GM12878 (cell line): ENCODE data around the gene AOPEP. TPM values are rescaled to one million over a fixed set of nuclear protein-coding genes. Genes with fewer than 3 reads are reported as not detected.

Experiments used
- ATAC-seq: fragments of 200-7000 bp; cut with Tn5 transposase; 3 replicates; pipeline ENCODE4 v1.9.1; 2020; ENCODE audit warnings: mild to moderate bottlenecking, moderate library complexity
- BruUV-seq: library from RNA; stranded (reverse); fragments of 400-500 nt; replicated peaks from 2 replicates; lab custom pipeline; 2021; lab: Mats Ljungman, UMichigan
- CTCF ChIA-PET: fragments of 300-600 bp; sonication (Branson Sonifier 250); formaldehyde crosslinking; extraction: SDS; loops from one replicate; lab custom pipeline; 2021; ENCODE audit warnings: inconsistent platforms; lab: Yijun Ruan, JAX
- POLR2A ChIA-PET: fragments of 350-600 bp; formaldehyde crosslinking; extraction: SDS; loops from one replicate; lab custom pipeline; 2021; ENCODE audit warnings: inconsistent platforms; lab: Charles Lee
- RAD21 ChIA-PET: fragments of 300-600 bp; sonication (Branson Sonifier 250); formaldehyde crosslinking; loops from one replicate; lab custom pipeline; 2023; ENCODE audit warnings: antibody characterized with exemption; ENCODE audit not compliant: unreplicated experiment; lab: Charles Lee
- SMC1A ChIA-PET: fragments of 300-600 bp; sonication (Branson Sonifier 250); formaldehyde crosslinking; loops from one replicate; lab custom pipeline; 2023; ENCODE audit not compliant: unreplicated experiment, uncharacterized antibody; lab: Charles Lee
- DNase-seq: peaks from one replicate; pipeline ENCODE4 v3.0.0-alpha.2; 2011; ENCODE audit warnings: low read depth, low spot score
- FAIRE-seq: peaks from 3 replicates; lab custom pipeline; 2011; peaks lifted over from hg19 to GRCh38; lab: Jason Lieb, UNC
- H2AFZ ChIP-seq: 2 replicates; pipeline ENCODE4 v1.6.0; 2011; ENCODE audit warnings: low read depth, low read length, control low read depth; ENCODE audit not compliant: control insufficient read depth
- H3K27ac ChIP-seq: 2 replicates; pipeline ENCODE4 v1.5.1; 2011; ENCODE audit warnings: control low read depth; ENCODE audit not compliant: control insufficient read depth, insufficient read depth
- H3K27me3 ChIP-seq, 2 experiments: replicated peaks in 1 of 2; 2 replicates each; pipeline versions ENCODE4 v1.6.0 to v1.6.1; 2011; ENCODE audit warnings: low read length in 1 of 2; ENCODE audit not compliant: control insufficient read depth in 2 of 2, insufficient read depth in 2 of 2
- H3K36me3 ChIP-seq, 2 experiments: 2 replicates each; pipeline ENCODE4 v1.5.1; 2011; ENCODE audit warnings: low read length in 1 of 2; ENCODE audit not compliant: control insufficient read depth in 2 of 2, insufficient read depth in 2 of 2
- H3K4me1 ChIP-seq: 2 replicates; pipeline ENCODE4 v1.6.1; 2011; ENCODE audit warnings: mild to moderate bottlenecking, low read length, moderate library complexity, mixed read lengths; ENCODE audit not compliant: control insufficient read depth, insufficient read depth
- H3K4me2 ChIP-seq: 2 replicates; pipeline ENCODE4 v1.6.0; 2011; ENCODE audit warnings: control low read depth; ENCODE audit not compliant: control insufficient read depth, insufficient read depth
- H3K4me3 ChIP-seq: fragments of 200-600 bp; sonication (generic); 2 replicates; pipeline ENCODE4 v1.5.1; 2016
- H3K79me2 ChIP-seq: 2 replicates; pipeline ENCODE4 v1.6.0; 2011; ENCODE audit warnings: low read length; ENCODE audit not compliant: control insufficient read depth, insufficient read depth
- H3K9ac ChIP-seq: 2 replicates; pipeline ENCODE4 v1.8.0; 2011; ENCODE audit warnings: low read length, control low read depth, mixed read lengths; ENCODE audit not compliant: control insufficient read depth, insufficient read depth
- H3K9me3 ChIP-seq: replicated peaks from 3 replicates; pipeline ENCODE4 v1.5.1; 2011; ENCODE audit warnings: mild to moderate bottlenecking, low read length; ENCODE audit not compliant: control insufficient read depth, insufficient read depth
- H4K20me1 ChIP-seq: 2 replicates; pipeline ENCODE4 v1.6.0; 2011; ENCODE audit not compliant: control insufficient read depth, insufficient read depth
- EED ChIP-seq: sonication (generic); IDR thresholded peaks from 2 replicates; pipeline ENCODE4 v1.6.1; 2016; ENCODE audit warnings: antibody characterized with exemption, low read depth
- FOS ChIP-seq: IDR thresholded peaks from 3 replicates; pipeline ENCODE4 v1.6.1; 2011; ENCODE audit warnings: borderline replicate concordance; ENCODE audit not compliant: insufficient read length; ENCODE audit errors: extremely low read depth
- HDAC6 ChIP-seq: fragments of 200-600 bp; sonication (generic); IDR thresholded peaks from one replicate; pipeline ENCODE4 v1.8.0; 2017; ENCODE audit warnings: antibody characterized with exemption; ENCODE audit not compliant: unreplicated experiment
- IKZF1 ChIP-seq: fragments of 450-650 bp; conservative IDR thresholded peaks from 2 replicates; pipeline ENCODE4 v1.6.1; 2017; ENCODE audit warnings: antibody characterized with exemption, mild to moderate bottlenecking
- KAT2A ChIP-seq: conservative IDR thresholded peaks from 2 replicates; pipeline ENCODE4 v1.6.1; 2011; ENCODE audit warnings: low read depth, low read length; ENCODE audit not compliant: control insufficient read depth
- MTA3 ChIP-seq: IDR thresholded peaks from 2 replicates; pipeline ENCODE4 v1.6.1; 2012; ENCODE audit warnings: low read length, inconsistent platforms, borderline replicate concordance
- MYB ChIP-seq: fragments of 150-350 bp; IDR thresholded peaks from 2 replicates; pipeline ENCODE4 v1.6.1; 2014; ENCODE audit warnings: mild to moderate bottlenecking, low read depth, low read length, borderline replicate concordance
- MYC ChIP-seq: IDR thresholded peaks from 2 replicates; pipeline ENCODE4 v1.6.1; 2011; ENCODE audit warnings: mild to moderate bottlenecking, low read length, moderate library complexity, inconsistent platforms; ENCODE audit not compliant: insufficient read depth, insufficient replicate concordance, insufficient read length, severe bottlenecking
- NR2C2 ChIP-seq: IDR thresholded peaks from 2 replicates; pipeline ENCODE4 v1.6.1; 2011; ENCODE audit warnings: borderline replicate concordance, low read depth; ENCODE audit not compliant: control insufficient read depth, insufficient read length
- NR2F1 ChIP-seq: fragments of 450-650 bp; conservative IDR thresholded peaks from 2 replicates; pipeline ENCODE4 v1.6.1; 2017; ENCODE audit warnings: mild to moderate bottlenecking
- RB1 ChIP-seq: fragments of 450-650 bp; formaldehyde crosslinking; IDR thresholded peaks from 2 replicates; pipeline ENCODE4 v1.6.1; 2017; ENCODE audit warnings: mild to moderate bottlenecking, borderline replicate concordance
- RELA ChIP-seq: fragments of 450-650 bp; IDR thresholded peaks from 2 replicates; pipeline ENCODE4 v1.8.0; 2014; ENCODE audit warnings: borderline replicate concordance; ENCODE audit not compliant: partially characterized antibody
- SMAD1 ChIP-seq: fragments of 450-650 bp; IDR thresholded peaks from 2 replicates; pipeline ENCODE4 v1.6.1; 2018; ENCODE audit warnings: mild to moderate bottlenecking, low read depth; ENCODE audit not compliant: partially characterized antibody
- SRF ChIP-seq, 2 experiments: IDR thresholded peaks; 2 replicates each; pipeline ENCODE4 v1.6.1; 2011; ENCODE audit warnings: low read depth in 2 of 2, low read length in 2 of 2, mild to moderate bottlenecking in 1 of 2, moderate library complexity in 1 of 2
- TCF3 ChIP-seq: IDR thresholded peaks from 2 replicates; pipeline ENCODE4 v1.6.1; 2012; ENCODE audit warnings: low read depth, mild to moderate bottlenecking, low read length, borderline replicate concordance; ENCODE audit not compliant: insufficient read depth
- ZBED1 ChIP-seq: IDR thresholded peaks from 2 replicates; pipeline ENCODE4 v1.6.1; 2016; ENCODE audit warnings: borderline replicate concordance
- ZNF217 ChIP-seq: fragments of 450-650 bp; IDR thresholded peaks from 2 replicates; pipeline ENCODE4 v1.6.1; 2017; ENCODE audit warnings: antibody characterized with exemption, mild to moderate bottlenecking
- ZNF24 ChIP-seq: fragments of 450-650 bp; IDR thresholded peaks from 2 replicates; pipeline ENCODE4 v1.6.1; 2017; ENCODE audit warnings: antibody characterized with exemption, mild to moderate bottlenecking
- WGBS: methylation state at CpG from one replicate; pipeline ENCODE4 v1.1.6; 2016; ENCODE audit warnings: low lambda C conversion rate; ENCODE audit not compliant: insufficient replicate concordance, insufficient coverage; ENCODE audit errors: missing lambda C conversion rate; 5-methylcytosine and 5-hydroxymethylcytosine counted together
- in situ Hi-C: fragments of 300-500 bp; cut with MboI; formaldehyde crosslinking; loops from 9 replicates; pipeline ENCODE4 v1.14.3; 2018; ENCODE audit warnings: mixed read lengths
- intact Hi-C: fragments of 100-400 bp; cut with micrococcal nuclease; formaldehyde crosslinking; loops from one replicate; pipeline ENCODE4 v1.14.2; 2022; ENCODE audit not compliant: unreplicated experiment
- polyA plus RNA-seq, 11 experiments: library from polyadenylated mRNA; depleted of rRNA in 4 of 11; unstranded in 6 of 11; stranded (reverse) in 5 of 11; fragments of >200 nt; fragmentation: Nextera tagmentation in 4 of 11; fragmentation: Illumina TruSeq in 1 of 11; extraction: Ambion mirVana in 4 of 11; extraction: Trizol in 1 of 11; gene quantifications; 1 replicate in 1 of 11; 2 replicates in 10 of 11; pipeline versions ENCODE4 v1.2.1 to v1.2.3, GENCODE V29; 2011 to 2016; ENCODE audit warnings: inconsistent platforms in 2 of 11, missing spikeins in 2 of 11, low read depth in 1 of 11
- total RNA-seq, 4 experiments: library from RNA; depleted of rRNA in 3 of 4; stranded (reverse); fragments of >200 nt in 3 of 4; fragmentation: Illumina TruSeq in 1 of 4; extraction: Trizol in 1 of 4; gene quantifications; 2 replicates each; pipeline versions ENCODE4 v1.2.1 to v1.2.3, GENCODE V29; 2013 to 2021
- TF ChIP-seq, protein P1 (sequence below): fragments of 450-650 bp; IDR thresholded peaks from 2 replicates; pipeline ENCODE4 v1.6.1; 2017; ENCODE audit warnings: antibody characterized with exemption, mild to moderate bottlenecking, moderate library complexity

The AOPEP gene
- total and polyA plus RNA-seq, 10 of the 15 experiments (the other 5 are each of a cell fraction or from before 2014, with no cell fraction given), result 2.3 to 16.9 (median 10.1) TPM

DNA sequence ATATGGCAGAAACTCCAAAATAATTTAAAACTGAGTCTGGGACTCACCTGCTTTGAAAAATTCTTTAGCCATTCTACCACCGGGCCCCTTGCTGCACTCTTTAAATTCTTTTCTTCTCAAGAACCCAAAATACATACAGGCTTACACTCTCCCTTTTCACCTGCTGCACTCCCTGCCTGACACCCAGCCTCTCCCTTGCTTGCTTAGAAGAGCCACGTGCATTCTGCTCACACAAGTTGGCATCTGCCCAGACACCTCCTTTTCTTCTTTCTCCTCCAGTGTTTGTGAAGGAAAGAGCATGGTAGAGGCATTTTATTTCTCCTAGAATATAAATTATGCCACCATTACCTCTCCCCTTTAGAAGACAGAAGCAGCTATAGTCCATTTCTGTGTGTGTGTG is 39.0 kb upstream of the AOPEP start:
- Histone ChIP-seq H3K27me3 (no peaks in the 10 kb centered on the region; a peak in 1 of 4 replicates), H3K4me2 (no peak overlapping the region), H3K27ac (no peak overlapping the region), H3K79me2 (no peaks in the 10 kb centered on the region), H3K4me1 (no peaks in the 10 kb centered on the region; the same call in 1 of the 2 replicates), H4K20me1 (no peaks in the 10 kb centered on the region)
- SMC1A ChIA-PET, result interaction anchor here (0.9 kb wide), 1 partner anchor 11 kb away, joined by 3 read pairs; no protein-coding TSS in a partner anchor
- in situ Hi-C loops, result loop anchor here (25.0 kb wide), 1 partner anchor 1525 kb away; no protein-coding TSS in a partner anchor
- DNase-seq (no peak), ATAC-seq (no peak), FAIRE-seq (no peak)
- RAD21 ChIA-PET, result no interaction called here
- CTCF ChIA-PET, result no interaction called here
- no TSS peak for BruUV-seq
- intact Hi-C loops, result loop anchor here (10.0 kb wide), 2 partner anchors 577 to 1527 kb away; no protein-coding TSS in a partner anchor
- TF ChIP-seq SMAD1, result no peak
- no peak for TF ChIP-seq IKZF1
- TF ChIP-seq FOS, result no peak
- TF ChIP-seq NR2F1, result no peak
- no peak for TF ChIP-seq MYB
- TF ChIP-seq NR2C2, result no peak
- TF ChIP-seq HDAC6, result no peak
- no peak for TF ChIP-seq MTA3
- no peak for TF ChIP-seq KAT2A
- TF ChIP-seq ZBED1, result no peak
- no peak for TF ChIP-seq SRF (IDR thresholded peaks at IDR 0.05; ENCODE audit: low read depth in 2 of 2, low read length in 2 of 2)
- no peak for TF ChIP-seq MYC
- no peak for TF ChIP-seq ZNF24
- TF ChIP-seq, protein P1, sequence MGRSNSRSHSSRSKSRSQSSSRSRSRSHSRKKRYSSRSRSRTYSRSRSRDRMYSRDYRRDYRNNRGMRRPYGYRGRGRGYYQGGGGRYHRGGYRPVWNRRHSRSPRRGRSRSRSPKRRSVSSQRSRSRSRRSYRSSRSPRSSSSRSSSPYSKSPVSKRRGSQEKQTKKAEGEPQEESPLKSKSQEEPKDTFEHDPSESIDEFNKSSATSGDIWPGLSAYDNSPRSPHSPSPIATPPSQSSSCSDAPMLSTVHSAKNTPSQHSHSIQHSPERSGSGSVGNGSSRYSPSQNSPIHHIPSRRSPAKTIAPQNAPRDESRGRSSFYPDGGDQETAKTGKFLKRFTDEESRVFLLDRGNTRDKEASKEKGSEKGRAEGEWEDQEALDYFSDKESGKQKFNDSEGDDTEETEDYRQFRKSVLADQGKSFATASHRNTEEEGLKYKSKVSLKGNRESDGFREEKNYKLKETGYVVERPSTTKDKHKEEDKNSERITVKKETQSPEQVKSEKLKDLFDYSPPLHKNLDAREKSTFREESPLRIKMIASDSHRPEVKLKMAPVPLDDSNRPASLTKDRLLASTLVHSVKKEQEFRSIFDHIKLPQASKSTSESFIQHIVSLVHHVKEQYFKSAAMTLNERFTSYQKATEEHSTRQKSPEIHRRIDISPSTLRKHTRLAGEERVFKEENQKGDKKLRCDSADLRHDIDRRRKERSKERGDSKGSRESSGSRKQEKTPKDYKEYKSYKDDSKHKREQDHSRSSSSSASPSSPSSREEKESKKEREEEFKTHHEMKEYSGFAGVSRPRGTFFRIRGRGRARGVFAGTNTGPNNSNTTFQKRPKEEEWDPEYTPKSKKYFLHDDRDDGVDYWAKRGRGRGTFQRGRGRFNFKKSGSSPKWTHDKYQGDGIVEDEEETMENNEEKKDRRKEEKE, result no peak
- no peak for TF ChIP-seq EED
- no peak for TF ChIP-seq TCF3
- TF ChIP-seq RB1, result no peak
- TF ChIP-seq ZNF217, result no peak
- no peak for TF ChIP-seq RELA
- TF ChIP-seq, all 136 proteins: peak for 0
- POLR2A ChIA-PET, result no interaction called here
- no peak overlapping the region for H3K4me3 ChIP-seq
- H3K9ac ChIP-seq, result no peak overlapping the region
- H3K9me3 ChIP-seq, result no peaks in the 10 kb centered on the region
- no peaks in the 10 kb centered on the region for H3K36me3 ChIP-seq
- WGBS, result 3% methylated on average over 2 of the region's 2 CpGs
- H2AFZ ChIP-seq, result no peak overlapping the region
